GM12878 (cell line): ENCODE measurements around the gene CAMK2D. TPM values are rescaled to one million over a fixed set of nuclear protein-coding genes. Genes with fewer than 3 reads are reported as not detected.
A peak's percentile ranks its signal among the peaks of the same experiment; 100 is the strongest.

Experiments used
- ATAC-seq: fragments of 200-7000 bp; cut with Tn5 transposase; 3 replicates; pipeline ENCODE4 v1.9.1; 2020; ENCODE audit warnings: mild to moderate bottlenecking, moderate library complexity
- BruUV-seq: library from RNA; stranded (reverse); fragments of 400-500 nt; replicated peaks from 2 replicates; lab custom pipeline; 2021; lab: Mats Ljungman, UMichigan
- CTCF ChIA-PET: fragments of 300-600 bp; sonication (Branson Sonifier 250); formaldehyde crosslinking; extraction: SDS; loops from one replicate; lab custom pipeline; 2021; ENCODE audit warnings: inconsistent platforms; lab: Yijun Ruan, JAX
- POLR2A ChIA-PET: fragments of 350-600 bp; formaldehyde crosslinking; extraction: SDS; loops from one replicate; lab custom pipeline; 2021; ENCODE audit warnings: inconsistent platforms; lab: Charles Lee
- RAD21 ChIA-PET: fragments of 300-600 bp; sonication (Branson Sonifier 250); formaldehyde crosslinking; loops from one replicate; lab custom pipeline; 2023; ENCODE audit warnings: antibody characterized with exemption; ENCODE audit not compliant: unreplicated experiment; lab: Charles Lee
- SMC1A ChIA-PET: fragments of 300-600 bp; sonication (Branson Sonifier 250); formaldehyde crosslinking; loops from one replicate; lab custom pipeline; 2023; ENCODE audit not compliant: unreplicated experiment, uncharacterized antibody; lab: Charles Lee
- DNase-seq: peaks from one replicate; pipeline ENCODE4 v3.0.0-alpha.2; 2011; ENCODE audit warnings: low read depth, low spot score
- FAIRE-seq: peaks from 3 replicates; lab custom pipeline; 2011; peaks lifted over from hg19 to GRCh38; lab: Jason Lieb, UNC
- H2AFZ ChIP-seq: 2 replicates; pipeline ENCODE4 v1.6.0; 2011; ENCODE audit warnings: low read depth, low read length, control low read depth; ENCODE audit not compliant: control insufficient read depth
- H3K27ac ChIP-seq: 2 replicates; pipeline ENCODE4 v1.5.1; 2011; ENCODE audit warnings: control low read depth; ENCODE audit not compliant: control insufficient read depth, insufficient read depth
- H3K27me3 ChIP-seq, 2 experiments: replicated peaks in 1 of 2; 2 replicates each; pipeline versions ENCODE4 v1.6.0 to v1.6.1; 2011; ENCODE audit warnings: low read length in 1 of 2; ENCODE audit not compliant: control insufficient read depth in 2 of 2, insufficient read depth in 2 of 2
- H3K36me3 ChIP-seq, 2 experiments: 2 replicates each; pipeline ENCODE4 v1.5.1; 2011; ENCODE audit warnings: low read length in 1 of 2; ENCODE audit not compliant: control insufficient read depth in 2 of 2, insufficient read depth in 2 of 2
- H3K4me1 ChIP-seq: 2 replicates; pipeline ENCODE4 v1.6.1; 2011; ENCODE audit warnings: mild to moderate bottlenecking, low read length, moderate library complexity, mixed read lengths; ENCODE audit not compliant: control insufficient read depth, insufficient read depth
- H3K4me2 ChIP-seq: 2 replicates; pipeline ENCODE4 v1.6.0; 2011; ENCODE audit warnings: control low read depth; ENCODE audit not compliant: control insufficient read depth, insufficient read depth
- H3K4me3 ChIP-seq: fragments of 200-600 bp; sonication (generic); 2 replicates; pipeline ENCODE4 v1.5.1; 2016
- H3K79me2 ChIP-seq: 2 replicates; pipeline ENCODE4 v1.6.0; 2011; ENCODE audit warnings: low read length; ENCODE audit not compliant: control insufficient read depth, insufficient read depth
- H3K9ac ChIP-seq: 2 replicates; pipeline ENCODE4 v1.8.0; 2011; ENCODE audit warnings: low read length, control low read depth, mixed read lengths; ENCODE audit not compliant: control insufficient read depth, insufficient read depth
- H3K9me3 ChIP-seq: replicated peaks from 3 replicates; pipeline ENCODE4 v1.5.1; 2011; ENCODE audit warnings: mild to moderate bottlenecking, low read length; ENCODE audit not compliant: control insufficient read depth, insufficient read depth
- H4K20me1 ChIP-seq: 2 replicates; pipeline ENCODE4 v1.6.0; 2011; ENCODE audit not compliant: control insufficient read depth, insufficient read depth
- BHLHE40 ChIP-seq, 2 experiments: fragments of 450-650 bp in 1 of 2; IDR thresholded peaks; 2 replicates each; pipeline ENCODE4 v1.6.1; 2011 to 2017; ENCODE audit warnings: low read depth in 2 of 2, borderline replicate concordance in 1 of 2, improper control_type of control experiment in 1 of 2, low read length in 1 of 2, mild to moderate bottlenecking in 1 of 2
- CHD1 ChIP-seq: IDR thresholded peaks from 2 replicates; pipeline ENCODE4 v1.6.1; 2012; ENCODE audit warnings: low read depth, low read length, improper control_type of control experiment
- FOS ChIP-seq: IDR thresholded peaks from 3 replicates; pipeline ENCODE4 v1.6.1; 2011; ENCODE audit warnings: borderline replicate concordance; ENCODE audit not compliant: insufficient read length; ENCODE audit errors: extremely low read depth
- JUND ChIP-seq: IDR thresholded peaks from 2 replicates; pipeline ENCODE4 v1.6.1; 2012; ENCODE audit warnings: low read depth, mild to moderate bottlenecking, low read length, improper control_type of control experiment, moderate library complexity
- KDM1A ChIP-seq: fragments of 200-600 bp; sonication (generic); IDR thresholded peaks from 2 replicates; pipeline ENCODE4 v1.6.1; 2016; ENCODE audit warnings: borderline replicate concordance
- MYC ChIP-seq: IDR thresholded peaks from 2 replicates; pipeline ENCODE4 v1.6.1; 2011; ENCODE audit warnings: mild to moderate bottlenecking, low read length, moderate library complexity, inconsistent platforms; ENCODE audit not compliant: insufficient read depth, insufficient replicate concordance, insufficient read length, severe bottlenecking
- PML ChIP-seq: IDR thresholded peaks from 2 replicates; pipeline ENCODE4 v1.6.1; 2012; ENCODE audit warnings: low read length, inconsistent platforms
- POLR2A ChIP-seq: IDR thresholded peaks from 2 replicates; pipeline ENCODE4 v1.6.1; 2011; ENCODE audit warnings: low read depth, mild to moderate bottlenecking, low read length
- POLR2AphosphoS2 ChIP-seq: IDR thresholded peaks from 2 replicates; pipeline ENCODE4 v1.6.1; 2011; ENCODE audit warnings: low read depth, mild to moderate bottlenecking, low read length, improper control_type of control experiment, moderate library complexity
- SMC3 ChIP-seq: IDR thresholded peaks from 2 replicates; pipeline ENCODE4 v1.6.1; 2011; ENCODE audit warnings: low read length, improper control_type of control experiment, borderline replicate concordance
- TARDBP ChIP-seq: IDR thresholded peaks from 2 replicates; pipeline ENCODE4 v1.6.1; 2016; ENCODE audit warnings: borderline replicate concordance
- TCF12 ChIP-seq: IDR thresholded peaks from 2 replicates; pipeline ENCODE4 v1.6.1; 2011; ENCODE audit warnings: low read depth, mild to moderate bottlenecking, low read length
- ZNF217 ChIP-seq: fragments of 450-650 bp; IDR thresholded peaks from 2 replicates; pipeline ENCODE4 v1.6.1; 2017; ENCODE audit warnings: antibody characterized with exemption, mild to moderate bottlenecking
- ZSCAN29 ChIP-seq: fragments of 450-650 bp; IDR thresholded peaks from 2 replicates; pipeline ENCODE4 v1.6.1; 2017; ENCODE audit warnings: mild to moderate bottlenecking, moderate library complexity
- WGBS: methylation state at CpG from one replicate; pipeline ENCODE4 v1.1.6; 2016; ENCODE audit warnings: low lambda C conversion rate; ENCODE audit not compliant: insufficient replicate concordance, insufficient coverage; ENCODE audit errors: missing lambda C conversion rate; 5-methylcytosine and 5-hydroxymethylcytosine counted together
- in situ Hi-C: fragments of 300-500 bp; cut with MboI; formaldehyde crosslinking; loops from 9 replicates; pipeline ENCODE4 v1.14.3; 2018; ENCODE audit warnings: mixed read lengths
- intact Hi-C: fragments of 100-400 bp; cut with micrococcal nuclease; formaldehyde crosslinking; loops from one replicate; pipeline ENCODE4 v1.14.2; 2022; ENCODE audit not compliant: unreplicated experiment
- polyA plus RNA-seq, 11 experiments: library from polyadenylated mRNA; depleted of rRNA in 4 of 11; unstranded in 6 of 11; stranded (reverse) in 5 of 11; fragments of >200 nt; fragmentation: Nextera tagmentation in 4 of 11; fragmentation: Illumina TruSeq in 1 of 11; extraction: Ambion mirVana in 4 of 11; extraction: Trizol in 1 of 11; gene quantifications; 1 replicate in 1 of 11; 2 replicates in 10 of 11; pipeline versions ENCODE4 v1.2.1 to v1.2.3, GENCODE V29; 2011 to 2016; ENCODE audit warnings: inconsistent platforms in 2 of 11, missing spikeins in 2 of 11, low read depth in 1 of 11
- total RNA-seq, 4 experiments: library from RNA; depleted of rRNA in 3 of 4; stranded (reverse); fragments of >200 nt in 3 of 4; fragmentation: Illumina TruSeq in 1 of 4; extraction: Trizol in 1 of 4; gene quantifications; 2 replicates each; pipeline versions ENCODE4 v1.2.1 to v1.2.3, GENCODE V29; 2013 to 2021
- TF ChIP-seq, protein P1 (sequence below): fragments of 450-650 bp; IDR thresholded peaks from 2 replicates; pipeline ENCODE4 v1.6.1; 2016; ENCODE audit warnings: mild to moderate bottlenecking, moderate library complexity, borderline replicate concordance
- TF ChIP-seq, protein P2 (sequence below): fragments of 450-650 bp; IDR thresholded peaks from 2 replicates; pipeline ENCODE4 v1.6.1; 2017; ENCODE audit warnings: mild to moderate bottlenecking
- TF ChIP-seq, protein P3 (sequence below): fragments of 450-650 bp; IDR thresholded peaks from 2 replicates; pipeline ENCODE4 v1.6.1; 2016; ENCODE audit warnings: mild to moderate bottlenecking

CAMK2D gene
- total and polyA plus RNA-seq, 10 of the 15 experiments (the other 5 are each of a cell fraction or from before 2014, with no cell fraction given) = 6.9 to 88.5 (median 12.9) TPM

DNA sequence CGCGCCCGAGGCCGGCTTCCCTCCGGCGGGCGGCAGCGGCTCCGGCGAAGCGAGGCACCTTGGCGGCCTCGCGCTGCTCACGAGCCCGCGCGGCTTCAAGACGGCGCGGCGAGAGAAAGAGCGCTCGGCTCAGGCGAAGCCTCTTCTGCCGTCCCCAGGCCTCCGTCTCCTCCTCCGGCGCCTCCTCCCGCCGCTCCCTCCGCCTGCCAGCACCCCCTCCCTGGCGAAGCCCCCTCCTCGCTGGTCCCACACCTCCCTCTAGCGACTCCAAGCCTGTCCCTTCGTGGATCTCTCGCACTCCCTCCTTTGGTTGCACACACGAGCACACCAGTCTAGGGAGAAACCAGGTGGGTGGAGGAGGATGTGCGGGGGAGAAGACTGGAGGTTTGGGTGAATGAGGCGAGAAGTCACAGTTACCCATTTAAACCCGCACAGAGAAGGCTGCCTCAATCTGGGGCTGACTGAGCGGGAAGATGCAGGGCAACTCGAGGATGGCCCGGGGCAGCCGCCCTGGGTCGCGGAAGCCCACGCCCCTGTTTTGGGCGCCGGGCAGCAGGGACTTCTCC lies at the start of gene CAMK2D (continued):
- no peak for TF ChIP-seq TCF12
- peak; percentile 64; the same call in 1 of the 2 replicates for TF ChIP-seq SMC3
- 0 out of 2 replicates have a peak, but pooled peaks have one; percentile 34 for TF ChIP-seq TARDBP
- TF ChIP-seq, protein P1, sequence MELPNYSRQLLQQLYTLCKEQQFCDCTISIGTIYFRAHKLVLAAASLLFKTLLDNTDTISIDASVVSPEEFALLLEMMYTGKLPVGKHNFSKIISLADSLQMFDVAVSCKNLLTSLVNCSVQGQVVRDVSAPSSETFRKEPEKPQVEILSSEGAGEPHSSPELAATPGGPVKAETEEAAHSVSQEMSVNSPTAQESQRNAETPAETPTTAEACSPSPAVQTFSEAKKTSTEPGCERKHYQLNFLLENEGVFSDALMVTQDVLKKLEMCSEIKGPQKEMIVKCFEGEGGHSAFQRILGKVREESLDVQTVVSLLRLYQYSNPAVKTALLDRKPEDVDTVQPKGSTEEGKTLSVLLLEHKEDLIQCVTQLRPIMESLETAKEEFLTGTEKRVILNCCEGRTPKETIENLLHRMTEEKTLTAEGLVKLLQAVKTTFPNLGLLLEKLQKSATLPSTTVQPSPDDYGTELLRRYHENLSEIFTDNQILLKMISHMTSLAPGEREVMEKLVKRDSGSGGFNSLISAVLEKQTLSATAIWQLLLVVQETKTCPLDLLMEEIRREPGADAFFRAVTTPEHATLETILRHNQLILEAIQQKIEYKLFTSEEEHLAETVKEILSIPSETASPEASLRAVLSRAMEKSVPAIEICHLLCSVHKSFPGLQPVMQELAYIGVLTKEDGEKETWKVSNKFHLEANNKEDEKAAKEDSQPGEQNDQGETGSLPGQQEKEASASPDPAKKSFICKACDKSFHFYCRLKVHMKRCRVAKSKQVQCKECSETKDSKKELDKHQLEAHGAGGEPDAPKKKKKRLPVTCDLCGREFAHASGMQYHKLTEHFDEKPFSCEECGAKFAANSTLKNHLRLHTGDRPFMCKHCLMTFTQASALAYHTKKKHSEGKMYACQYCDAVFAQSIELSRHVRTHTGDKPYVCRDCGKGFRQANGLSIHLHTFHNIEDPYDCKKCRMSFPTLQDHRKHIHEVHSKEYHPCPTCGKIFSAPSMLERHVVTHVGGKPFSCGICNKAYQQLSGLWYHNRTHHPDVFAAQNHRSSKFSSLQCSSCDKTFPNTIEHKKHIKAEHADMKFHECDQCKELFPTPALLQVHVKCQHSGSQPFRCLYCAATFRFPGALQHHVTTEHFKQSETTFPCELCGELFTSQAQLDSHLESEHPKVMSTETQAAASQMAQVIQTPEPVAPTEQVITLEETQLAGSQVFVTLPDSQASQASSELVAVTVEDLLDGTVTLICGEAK = no peak
- no peak for TF ChIP-seq JUND
- TF ChIP-seq MYC = peak; percentile 65
- TF ChIP-seq BHLHE40 (IDR thresholded peaks at IDR 0.05; ENCODE audit: borderline replicate concordance in 1 of 2, low read depth in 2 of 2, low read length in 1 of 2) = peak; percentile 63 to 73
- TF ChIP-seq PML = no peak; the same call in 1 of the 2 replicates

DNA sequence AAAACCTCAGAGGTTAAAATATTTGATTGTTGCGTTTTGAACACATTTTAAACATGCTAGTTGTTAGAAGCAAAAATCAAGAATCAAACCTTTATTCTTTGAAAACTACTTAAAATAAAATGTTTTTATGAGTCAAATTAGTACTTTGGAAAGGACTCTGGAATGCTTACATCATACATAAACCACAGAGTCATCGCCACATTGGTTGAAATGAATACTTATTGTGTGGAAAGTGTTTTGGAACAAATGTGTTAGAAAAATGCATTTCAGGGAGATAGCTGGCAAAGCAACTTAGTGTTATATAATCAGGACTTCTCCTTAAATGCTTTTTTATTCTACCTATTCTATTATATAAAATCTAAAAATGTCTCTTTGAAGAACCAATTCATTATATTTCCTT lies 49.4 kb upstream of the CAMK2D start:
- H3K9ac ChIP-seq = no peak overlapping the region
- CTCF ChIA-PET = interaction anchor here (0.8 to 1.2 kb wide), 3 partner anchors 10 to 270 kb away, joined by 3 to 4 read pairs (median 3); no protein-coding TSS in a partner anchor
- no peaks in the 10 kb centered on the region for H3K36me3 ChIP-seq
- FAIRE-seq (no peak), DNase-seq (no peak), ATAC-seq (no peak)
- POLR2A ChIA-PET = no interaction called here
- in situ Hi-C loops (no loop called here), intact Hi-C loops (no loop called here)
- no TSS peak for BruUV-seq
- H3K79me2 ChIP-seq = no peaks in the 10 kb centered on the region
- RAD21 ChIA-PET = no interaction called here
- H3K27ac ChIP-seq = no peak overlapping the region
- SMC1A ChIA-PET = interaction anchor here (0.7 to 1.8 kb wide), 7 partner anchors 10 to 173 kb away, joined by 3 to 6 read pairs (median 3); no protein-coding TSS in a partner anchor
- H4K20me1 ChIP-seq = no peaks in the 10 kb centered on the region
- no peak overlapping the region for H3K4me2 ChIP-seq
- no peak overlapping the region for H2AFZ ChIP-seq
- H3K4me1 ChIP-seq = peaks cover 3% of the 10 kb centered on the region; the same call in 1 of the 2 replicates
- 75% methylated on average over 2 of the region's 2 CpGs for WGBS
- H3K4me3 ChIP-seq = no peak overlapping the region
- no peaks in the 10 kb centered on the region for H3K9me3 ChIP-seq
- H3K27me3 ChIP-seq = no peaks in the 10 kb centered on the region
- TF ChIP-seq ZNF217 (no peak), ZSCAN29 (no peak), KDM1A (no peak), POLR2AphosphoS2 (no peak), CHD1 (no peak), POLR2A (no peak), FOS (no peak)
- TF ChIP-seq, protein P2, sequence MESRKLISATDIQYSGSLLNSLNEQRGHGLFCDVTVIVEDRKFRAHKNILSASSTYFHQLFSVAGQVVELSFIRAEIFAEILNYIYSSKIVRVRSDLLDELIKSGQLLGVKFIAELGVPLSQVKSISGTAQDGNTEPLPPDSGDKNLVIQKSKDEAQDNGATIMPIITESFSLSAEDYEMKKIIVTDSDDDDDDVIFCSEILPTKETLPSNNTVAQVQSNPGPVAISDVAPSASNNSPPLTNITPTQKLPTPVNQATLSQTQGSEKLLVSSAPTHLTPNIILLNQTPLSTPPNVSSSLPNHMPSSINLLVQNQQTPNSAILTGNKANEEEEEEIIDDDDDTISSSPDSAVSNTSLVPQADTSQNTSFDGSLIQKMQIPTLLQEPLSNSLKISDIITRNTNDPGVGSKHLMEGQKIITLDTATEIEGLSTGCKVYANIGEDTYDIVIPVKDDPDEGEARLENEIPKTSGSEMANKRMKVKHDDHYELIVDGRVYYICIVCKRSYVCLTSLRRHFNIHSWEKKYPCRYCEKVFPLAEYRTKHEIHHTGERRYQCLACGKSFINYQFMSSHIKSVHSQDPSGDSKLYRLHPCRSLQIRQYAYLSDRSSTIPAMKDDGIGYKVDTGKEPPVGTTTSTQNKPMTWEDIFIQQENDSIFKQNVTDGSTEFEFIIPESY = no peak
- TF ChIP-seq, protein P3, sequence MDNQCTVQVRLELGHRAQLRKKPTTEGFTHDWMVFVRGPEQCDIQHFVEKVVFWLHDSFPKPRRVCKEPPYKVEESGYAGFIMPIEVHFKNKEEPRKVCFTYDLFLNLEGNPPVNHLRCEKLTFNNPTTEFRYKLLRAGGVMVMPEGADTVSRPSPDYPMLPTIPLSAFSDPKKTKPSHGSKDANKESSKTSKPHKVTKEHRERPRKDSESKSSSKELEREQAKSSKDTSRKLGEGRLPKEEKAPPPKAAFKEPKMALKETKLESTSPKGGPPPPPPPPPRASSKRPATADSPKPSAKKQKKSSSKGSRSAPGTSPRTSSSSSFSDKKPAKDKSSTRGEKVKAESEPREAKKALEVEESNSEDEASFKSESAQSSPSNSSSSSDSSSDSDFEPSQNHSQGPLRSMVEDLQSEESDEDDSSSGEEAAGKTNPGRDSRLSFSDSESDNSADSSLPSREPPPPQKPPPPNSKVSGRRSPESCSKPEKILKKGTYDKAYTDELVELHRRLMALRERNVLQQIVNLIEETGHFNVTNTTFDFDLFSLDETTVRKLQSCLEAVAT = no peak
